Neural cell (in vitro differentiated cells): ENCODE measurements around the gene GFRA1.

Experiments used
- EP300 ChIP-seq: fragments of 450-650 bp; conservative IDR thresholded peaks from 2 replicates; pipeline ENCODE4 v1.6.1; 2014; ENCODE audit warnings: antibody characterized with exemption, mild to moderate bottlenecking, moderate library complexity; ENCODE audit not compliant: poor library complexity, severe bottlenecking
- EZH2 ChIP-seq: fragments of 200-600, 300-800 bp; shearing (Covaris generic), sonication (generic); IDR thresholded peaks from 2 replicates; pipeline ENCODE4 v1.6.1; 2014; ENCODE audit warnings: antibody characterized with exemption, low read length, borderline replicate concordance, mild to moderate bottlenecking; ENCODE audit not compliant: insufficient read depth, poor library complexity, severe bottlenecking
- POLR2AphosphoS5 ChIP-seq: IDR thresholded peaks from 2 replicates; pipeline ENCODE4 v1.6.1; 2012
- RAD21 ChIP-seq: fragments of 450-650 bp; conservative IDR thresholded peaks from 2 replicates; pipeline ENCODE4 v1.6.1; 2014; ENCODE audit warnings: antibody characterized with exemption, mild to moderate bottlenecking, moderate library complexity
- SMC3 ChIP-seq: fragments of 450-650 bp; conservative IDR thresholded peaks from 2 replicates; pipeline ENCODE4 v1.6.1; 2014; ENCODE audit warnings: antibody characterized with exemption, mild to moderate bottlenecking, moderate library complexity; ENCODE audit not compliant: poor library complexity
- TAF1 ChIP-seq: IDR thresholded peaks from 2 replicates; pipeline ENCODE4 v1.6.1; 2012; ENCODE audit warnings: low read depth
- TF ChIP-seq, protein P1 (sequence below): fragments of 450-650 bp; IDR thresholded peaks from 2 replicates; pipeline ENCODE4 v1.5.1; 2014; ENCODE audit warnings: antibody characterized with exemption, mild to moderate bottlenecking, moderate library complexity; ENCODE audit not compliant: poor library complexity, severe bottlenecking

DNA sequence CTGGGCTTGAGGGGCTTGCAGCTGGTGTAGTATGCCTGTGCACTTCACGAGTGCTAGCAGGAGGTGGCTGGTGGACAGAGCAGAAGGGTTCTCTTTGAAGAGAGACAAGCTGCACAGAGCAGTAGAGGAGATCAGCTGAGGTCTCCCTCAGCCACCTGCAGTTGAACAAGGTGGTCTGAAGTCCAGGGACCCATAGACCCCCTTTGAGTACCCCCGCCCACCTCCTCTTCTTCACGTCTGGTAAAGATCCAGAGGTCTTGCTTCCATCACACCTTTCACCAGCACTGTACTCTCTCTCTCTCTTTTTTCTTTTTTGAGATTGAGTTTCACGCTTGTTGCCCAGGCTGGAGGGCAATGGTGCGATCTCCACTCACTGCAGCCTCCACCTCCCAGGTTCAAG, 157.2 kb downstream of the GFRA1 start:
- TF ChIP-seq, protein P1, sequence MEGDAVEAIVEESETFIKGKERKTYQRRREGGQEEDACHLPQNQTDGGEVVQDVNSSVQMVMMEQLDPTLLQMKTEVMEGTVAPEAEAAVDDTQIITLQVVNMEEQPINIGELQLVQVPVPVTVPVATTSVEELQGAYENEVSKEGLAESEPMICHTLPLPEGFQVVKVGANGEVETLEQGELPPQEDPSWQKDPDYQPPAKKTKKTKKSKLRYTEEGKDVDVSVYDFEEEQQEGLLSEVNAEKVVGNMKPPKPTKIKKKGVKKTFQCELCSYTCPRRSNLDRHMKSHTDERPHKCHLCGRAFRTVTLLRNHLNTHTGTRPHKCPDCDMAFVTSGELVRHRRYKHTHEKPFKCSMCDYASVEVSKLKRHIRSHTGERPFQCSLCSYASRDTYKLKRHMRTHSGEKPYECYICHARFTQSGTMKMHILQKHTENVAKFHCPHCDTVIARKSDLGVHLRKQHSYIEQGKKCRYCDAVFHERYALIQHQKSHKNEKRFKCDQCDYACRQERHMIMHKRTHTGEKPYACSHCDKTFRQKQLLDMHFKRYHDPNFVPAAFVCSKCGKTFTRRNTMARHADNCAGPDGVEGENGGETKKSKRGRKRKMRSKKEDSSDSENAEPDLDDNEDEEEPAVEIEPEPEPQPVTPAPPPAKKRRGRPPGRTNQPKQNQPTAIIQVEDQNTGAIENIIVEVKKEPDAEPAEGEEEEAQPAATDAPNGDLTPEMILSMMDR = no peak
- TF ChIP-seq POLR2AphosphoS5 (no peak), EP300 (no peak), RAD21 (no peak), SMC3 (no peak), EZH2 (no peak), TAF1 (no peak)
